ENCODE results near the gene SSH3.

The SSH3 gene, protein sequence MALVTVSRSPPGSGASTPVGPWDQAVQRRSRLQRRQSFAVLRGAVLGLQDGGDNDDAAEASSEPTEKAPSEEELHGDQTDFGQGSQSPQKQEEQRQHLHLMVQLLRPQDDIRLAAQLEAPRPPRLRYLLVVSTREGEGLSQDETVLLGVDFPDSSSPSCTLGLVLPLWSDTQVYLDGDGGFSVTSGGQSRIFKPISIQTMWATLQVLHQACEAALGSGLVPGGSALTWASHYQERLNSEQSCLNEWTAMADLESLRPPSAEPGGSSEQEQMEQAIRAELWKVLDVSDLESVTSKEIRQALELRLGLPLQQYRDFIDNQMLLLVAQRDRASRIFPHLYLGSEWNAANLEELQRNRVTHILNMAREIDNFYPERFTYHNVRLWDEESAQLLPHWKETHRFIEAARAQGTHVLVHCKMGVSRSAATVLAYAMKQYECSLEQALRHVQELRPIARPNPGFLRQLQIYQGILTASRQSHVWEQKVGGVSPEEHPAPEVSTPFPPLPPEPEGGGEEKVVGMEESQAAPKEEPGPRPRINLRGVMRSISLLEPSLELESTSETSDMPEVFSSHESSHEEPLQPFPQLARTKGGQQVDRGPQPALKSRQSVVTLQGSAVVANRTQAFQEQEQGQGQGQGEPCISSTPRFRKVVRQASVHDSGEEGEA

GRCh38 chr11:67303132-67303834 lies at the start of gene SSH3:
TSS of gene SSH3 (plus strand) at chr11:67303530. CDS start at chr11:67303626, 96 bp downstream.
- DNase-seq = no peak

DNA sequence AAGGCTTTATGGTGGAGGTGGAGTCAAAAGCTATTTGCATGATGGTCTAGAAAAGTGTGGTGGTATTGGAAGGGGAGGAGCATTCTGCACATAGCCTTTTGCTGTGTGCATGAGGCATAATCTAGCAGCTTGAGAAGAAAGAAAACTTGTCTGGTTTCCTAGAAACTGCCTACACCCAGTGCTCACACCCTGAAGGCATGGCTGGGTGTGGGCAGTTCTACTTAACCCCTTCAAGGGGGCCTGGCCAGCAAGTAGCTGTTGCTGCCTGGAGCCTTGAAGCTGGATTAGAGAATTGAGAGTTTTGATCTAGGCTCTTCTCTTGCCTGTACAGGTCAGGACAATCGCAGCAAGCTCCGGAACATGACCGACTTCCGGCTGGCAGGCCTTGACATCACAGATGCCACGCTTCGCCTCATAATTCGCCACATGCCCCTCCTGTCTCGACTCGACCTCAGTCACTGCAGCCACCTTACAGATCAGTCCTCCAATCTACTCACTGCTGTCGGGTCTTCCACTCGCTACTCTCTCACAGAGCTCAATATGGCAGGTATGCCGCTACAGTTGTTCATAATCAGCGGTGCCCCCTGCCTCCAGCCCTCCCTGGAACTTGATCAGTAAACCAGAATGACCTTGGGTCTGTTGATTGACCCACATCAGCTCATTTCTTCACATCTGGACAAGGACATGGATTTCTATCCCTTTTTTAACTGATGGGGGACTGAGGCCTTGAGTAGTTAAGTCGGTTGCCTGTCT lies 49.3 kb upstream of the SSH3 start:
- DNase-seq = no peak

DNA sequence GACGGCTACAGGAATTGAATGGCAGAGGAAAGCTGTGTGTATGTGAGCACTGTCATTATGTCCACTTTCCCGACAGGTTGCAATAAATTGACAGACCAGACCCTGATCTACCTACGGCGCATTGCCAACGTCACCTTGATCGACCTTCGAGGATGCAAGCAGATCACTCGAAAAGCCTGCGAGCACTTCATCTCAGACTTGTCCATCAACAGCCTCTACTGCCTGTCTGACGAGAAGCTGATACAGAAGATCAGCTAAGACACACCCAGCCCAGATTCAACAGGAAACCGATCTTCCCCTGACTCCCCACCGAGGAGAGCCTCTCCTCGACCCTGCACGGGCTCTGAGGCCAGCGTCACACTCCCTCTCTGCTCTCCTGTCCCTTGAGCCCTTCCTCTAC lies 48.5 kb upstream of the SSH3 start:
- DNase-seq = no peak

GRCh38 chr11:67255353-67255752 lies 48.0 kb upstream of the SSH3 start:
- no peak for DNase-seq

GRCh38 chr11:67255864-67256263 lies 47.5 kb upstream of the SSH3 start:
- DNase-seq = no peak

GRCh38 chr11:67256477-67257135 lies 46.7 kb upstream of the SSH3 start:
- no peak for DNase-seq

GRCh38 chr11:67260406-67260805 lies 42.9 kb upstream of the SSH3 start:
- no peak for DNase-seq

DNA sequence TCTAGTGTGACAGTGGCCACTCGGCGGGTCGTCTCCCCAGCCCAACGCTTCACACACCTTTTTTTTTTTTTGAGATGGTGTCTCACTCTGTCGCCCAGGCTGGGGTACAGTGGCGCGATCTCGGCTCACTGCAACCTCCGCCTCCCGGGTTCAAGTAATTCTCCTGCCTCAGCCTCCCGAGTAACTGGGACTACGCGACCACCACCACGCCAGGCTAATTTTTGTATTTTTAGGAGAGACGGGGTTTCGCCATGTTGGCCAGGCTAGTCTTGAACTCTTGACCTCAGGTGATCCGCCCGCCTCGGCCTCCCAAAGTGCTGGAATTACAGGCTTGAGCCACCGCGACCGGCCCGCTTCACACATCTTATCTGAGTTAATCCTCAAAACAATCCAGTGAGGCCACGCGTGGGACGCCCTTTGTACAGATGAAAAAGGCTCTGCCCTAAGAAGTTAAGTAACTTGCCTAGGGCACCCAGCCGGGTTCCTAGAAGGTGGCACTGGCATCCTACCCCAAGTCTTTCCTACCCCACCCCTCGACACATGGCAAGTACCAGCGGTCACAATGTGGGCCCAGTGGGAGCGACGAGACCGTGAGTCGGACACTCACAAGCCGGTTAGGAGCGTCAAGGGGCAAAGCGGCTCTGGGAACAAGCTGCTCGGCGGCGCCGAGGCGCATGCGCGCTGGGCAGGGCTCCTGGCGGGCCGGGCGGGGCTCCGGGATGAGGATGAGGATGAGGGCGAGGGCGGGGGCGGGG lies 42.3 kb upstream of the SSH3 start:
- DNase-seq = peak; percentile 54

DNA sequence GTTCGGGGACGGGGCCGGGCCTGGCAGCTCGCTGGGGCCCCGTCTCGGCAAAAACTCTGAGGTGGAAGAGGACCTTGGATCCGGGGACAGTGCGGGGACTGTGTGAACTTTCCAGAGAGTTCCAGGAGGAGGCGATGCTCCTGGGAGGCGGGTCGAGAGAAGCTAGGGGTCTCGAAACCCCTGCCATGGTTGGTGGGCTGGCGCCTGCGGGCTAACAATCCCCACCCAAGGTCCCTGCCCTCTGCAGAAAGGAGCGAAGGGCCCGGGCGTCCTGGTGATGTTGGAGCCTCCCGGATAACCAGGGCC lies 41.7 kb upstream of the SSH3 start:
- DNase-seq = no peak

GRCh38 chr11:67261946-67262681 lies 41.2 kb upstream of the SSH3 start:
- DNase-seq = no peak

- DNase-seq = peak; percentile 74
Measured at GRCh38 chr11:67262731-67263675, 40.3 kb upstream of the SSH3 start.

DNA sequence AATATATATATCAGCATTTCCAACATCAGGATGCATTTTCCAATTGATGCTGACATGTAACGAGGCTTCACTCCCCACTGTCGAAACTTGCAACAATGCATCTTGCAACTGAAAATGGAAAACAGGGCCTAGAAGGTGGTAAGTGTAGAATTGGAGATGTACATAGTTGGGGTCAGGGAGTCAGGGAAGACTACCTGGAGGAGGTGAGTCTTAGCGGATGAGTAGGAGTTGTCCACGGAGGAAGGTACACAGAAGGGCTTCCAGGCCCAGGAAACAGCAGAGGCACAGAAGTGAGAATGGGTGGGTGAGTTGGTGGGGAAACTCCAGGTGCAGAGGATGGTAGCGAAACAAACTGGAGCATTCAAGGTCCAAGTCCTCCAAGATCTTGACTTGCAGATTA lies 39.1 kb upstream of the SSH3 start:
- no peak for DNase-seq

- DNase-seq = no peak
Measured at GRCh38 chr11:67264877-67265632, 38.3 kb upstream of the SSH3 start.

DNA sequence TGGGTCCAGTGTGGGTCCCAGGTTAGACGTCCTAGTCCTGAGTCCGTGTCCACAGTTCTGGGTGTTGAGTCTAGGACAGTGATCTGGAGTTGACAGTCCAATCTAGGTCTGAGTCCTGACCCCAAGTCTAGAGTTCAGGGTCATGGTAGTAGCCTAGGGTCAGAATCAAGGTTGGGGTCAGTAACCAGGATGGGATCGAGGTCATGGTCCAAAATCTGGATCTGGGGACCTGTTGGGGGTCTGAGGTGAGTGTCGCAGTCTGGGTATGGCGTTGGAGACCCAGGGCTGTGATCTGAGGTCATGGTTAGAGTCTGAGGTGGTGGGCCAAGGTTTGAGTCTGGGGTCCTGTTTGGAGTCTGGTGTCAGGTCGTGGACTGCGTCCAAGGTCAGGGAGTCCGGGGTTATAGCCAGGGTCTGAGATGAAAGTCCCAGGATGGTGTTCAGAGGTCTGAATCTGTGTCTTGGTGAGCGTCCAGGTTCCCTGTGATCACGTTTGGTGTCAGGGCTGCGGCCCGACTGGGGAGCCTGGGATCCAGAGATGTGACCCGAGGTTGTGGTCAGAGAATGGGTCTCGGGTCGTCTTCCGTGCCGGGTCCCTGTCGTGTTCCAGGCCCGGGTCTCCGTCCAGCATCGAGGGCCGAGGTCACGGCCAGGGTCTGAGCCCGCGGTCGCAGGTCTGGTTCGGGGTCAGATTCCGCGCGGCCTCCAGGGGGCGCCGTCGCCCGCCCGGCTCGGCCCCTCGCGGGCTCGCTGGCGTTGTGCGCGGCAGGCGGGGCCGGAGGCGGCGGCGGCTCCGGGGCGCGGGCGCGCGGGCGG lies 37.5 kb upstream of the SSH3 start:
- peak; percentile 67 for DNase-seq

- DNase-seq = no peak
Measured at GRCh38 chr11:67266449-67267187, 36.7 kb upstream of the SSH3 start, which contains the start of gene GRK2. TSS of gene GRK2 (plus strand) at chr11:67266473. CDS start at chr11:67266700, 227 bp downstream.

DNA sequence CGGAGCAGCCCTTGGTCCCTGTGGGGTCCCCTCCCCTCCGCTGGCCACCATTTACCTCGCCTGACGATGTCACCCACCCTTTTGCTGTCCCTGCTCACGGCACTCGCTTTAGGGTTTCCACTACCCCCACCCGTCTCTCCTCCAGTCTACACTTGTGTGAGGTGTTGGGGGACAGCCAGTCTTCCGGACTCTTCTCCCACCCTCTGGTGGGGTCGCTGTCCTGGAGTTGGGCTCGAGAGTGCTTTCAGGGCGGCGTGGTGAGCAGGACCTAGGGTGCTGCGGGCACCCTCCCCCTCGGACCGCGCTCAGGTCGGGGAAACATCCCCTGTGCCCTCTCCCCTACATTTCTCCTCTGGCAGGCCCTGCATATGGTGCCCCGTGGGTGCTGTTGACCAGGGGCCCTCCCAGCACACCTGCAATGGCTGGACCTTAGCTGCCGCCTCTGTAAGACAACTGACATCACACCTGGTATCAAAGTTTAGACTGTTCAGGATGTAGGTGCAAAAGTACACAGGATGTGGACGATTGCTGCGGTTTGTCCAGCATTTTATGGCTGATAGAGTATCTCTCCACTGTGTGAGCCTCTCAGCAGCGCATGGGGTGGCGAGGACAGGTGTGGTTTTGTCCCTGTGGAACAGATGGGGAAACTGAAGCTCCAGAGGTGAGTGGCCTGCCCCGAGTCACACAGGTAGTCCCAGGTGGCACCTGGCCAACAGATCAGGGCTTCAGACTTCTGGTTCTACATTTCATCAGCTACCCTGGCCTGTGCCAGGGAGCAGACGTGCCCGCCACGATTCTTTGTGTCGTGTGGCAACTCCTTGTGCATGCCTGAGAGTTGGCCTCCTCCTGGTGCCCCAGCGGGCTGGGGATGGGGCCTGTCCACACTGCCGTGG lies 35.9 kb upstream of the SSH3 start:
- DNase-seq = no peak
